ENCODE measurements around the gene CATSPER3. TPM values are rescaled to one million over a fixed set of nuclear protein-coding genes. Genes with fewer than 3 reads are reported as not detected.

The CATSPER3 gene
- total RNA-seq, 2 experiments from 2014 or later, result 0.45 to 0.53 TPM

DNA sequence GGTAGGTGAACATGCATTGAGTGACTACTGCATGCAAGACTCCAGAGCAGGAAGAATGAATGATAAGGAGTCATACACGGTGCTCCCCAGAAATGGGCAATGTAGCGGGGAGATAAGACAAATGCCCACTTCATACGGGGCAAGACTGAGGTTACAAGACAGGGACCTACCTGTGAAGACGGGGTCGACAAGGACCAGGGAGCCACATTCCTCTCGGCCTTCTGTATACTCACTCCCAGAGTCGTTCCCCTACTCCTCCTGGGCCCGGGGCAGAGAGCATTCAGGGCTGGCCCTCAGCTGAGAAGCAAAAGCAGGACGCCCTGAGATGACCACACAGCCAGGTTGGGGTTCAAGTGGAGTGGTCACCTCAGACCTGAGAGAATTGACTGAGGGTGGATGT, 39.6 kb downstream of the CATSPER3 start:
- no peak for DNase-seq
- H3K4me1 Mint-ChIP-seq (ENCODE audit: low read depth), result no peaks in the 10 kb centered on the region
- no peaks in the 10 kb centered on the region for H3K9me3 Mint-ChIP-seq
- H3K27me3 Mint-ChIP-seq, result no peaks in the 10 kb centered on the region
- no peak overlapping the region for H3K4me3 Mint-ChIP-seq
- no peak overlapping the region for H3K27ac Mint-ChIP-seq
- H3K36me3 Mint-ChIP-seq, result no peaks in the 10 kb centered on the region
- intact Hi-C loops (cut with micrococcal nuclease), result no loop called here
- ChIA-PET CTCF (no interaction called here), POLR2A (interaction anchor here (0.5 kb wide), 1 partner anchor 272 kb away, joined by 3 read pairs; no protein-coding TSS in a partner anchor)

DNA sequence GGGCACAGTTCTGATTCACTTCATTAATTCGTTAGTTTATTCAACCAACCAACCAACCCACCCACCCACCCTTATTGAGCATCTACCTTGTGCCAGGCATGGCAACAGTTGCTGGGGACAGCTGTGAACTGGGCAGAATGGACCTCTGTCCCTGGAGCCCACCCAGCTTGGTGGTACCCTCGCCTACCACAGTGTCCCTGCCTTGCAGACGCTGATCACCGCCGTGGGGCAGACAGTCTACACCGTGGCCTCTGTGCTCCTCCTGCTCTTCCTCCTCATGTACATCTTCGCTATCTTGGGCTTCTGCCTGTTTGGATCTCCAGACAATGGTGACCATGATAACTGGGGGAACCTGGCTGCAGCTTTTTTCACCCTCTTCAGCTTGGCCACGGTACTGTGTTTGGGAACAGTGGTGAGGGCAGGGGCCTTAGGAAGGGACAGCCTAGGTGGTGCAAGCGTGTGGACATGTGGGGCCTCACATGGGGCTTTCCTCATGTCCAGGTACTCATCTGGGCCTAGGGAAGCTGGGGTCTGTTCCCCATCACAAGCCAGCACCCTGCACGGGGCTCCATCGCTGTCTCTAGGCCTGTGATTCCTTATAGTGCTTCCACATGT, 40.1 kb downstream of the CATSPER3 start:
- Mint-ChIP-seq H3K4me3 (no peak overlapping the region), H3K36me3 (no peaks in the 10 kb centered on the region), H3K27me3 (no peaks in the 10 kb centered on the region), H3K4me1 (ENCODE audit: low read depth) (no peaks in the 10 kb centered on the region), H3K9me3 (no peaks in the 10 kb centered on the region), H3K27ac (no peak overlapping the region)
- no peak for DNase-seq
- ChIA-PET POLR2A (no interaction called here), CTCF (no interaction called here)
- intact Hi-C loops (cut with micrococcal nuclease), result no loop called here

DNA sequence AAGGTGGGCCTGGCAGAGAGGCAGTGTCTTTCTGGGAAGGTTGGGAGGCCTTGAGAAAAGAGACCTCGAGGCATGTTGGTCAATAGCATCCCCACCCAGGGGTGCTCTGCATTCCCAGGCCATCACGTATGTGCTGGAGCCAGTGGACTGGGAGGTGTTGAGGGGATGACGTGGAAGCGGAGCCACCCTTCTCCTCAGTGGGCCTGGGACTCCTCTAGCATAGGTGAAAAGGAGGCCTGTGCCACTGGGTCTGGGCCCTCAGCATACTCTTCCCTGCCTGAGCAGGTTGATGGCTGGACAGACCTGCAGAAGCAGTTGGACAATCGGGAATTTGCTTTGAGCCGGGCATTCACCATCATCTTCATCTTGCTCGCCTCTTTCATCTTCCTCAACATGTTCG, 40.8 kb downstream of the CATSPER3 start:
- Mint-ChIP-seq H3K36me3 (no peaks in the 10 kb centered on the region), H3K4me3 (no peak overlapping the region), H3K4me1 (ENCODE audit: low read depth) (no peaks in the 10 kb centered on the region), H3K9me3 (no peaks in the 10 kb centered on the region), H3K27me3 (no peaks in the 10 kb centered on the region), H3K27ac (no peak overlapping the region)
- ChIA-PET POLR2A (no interaction called here), CTCF (no interaction called here)
- intact Hi-C loops (cut with micrococcal nuclease), result no loop called here
- no peak for DNase-seq

DNA sequence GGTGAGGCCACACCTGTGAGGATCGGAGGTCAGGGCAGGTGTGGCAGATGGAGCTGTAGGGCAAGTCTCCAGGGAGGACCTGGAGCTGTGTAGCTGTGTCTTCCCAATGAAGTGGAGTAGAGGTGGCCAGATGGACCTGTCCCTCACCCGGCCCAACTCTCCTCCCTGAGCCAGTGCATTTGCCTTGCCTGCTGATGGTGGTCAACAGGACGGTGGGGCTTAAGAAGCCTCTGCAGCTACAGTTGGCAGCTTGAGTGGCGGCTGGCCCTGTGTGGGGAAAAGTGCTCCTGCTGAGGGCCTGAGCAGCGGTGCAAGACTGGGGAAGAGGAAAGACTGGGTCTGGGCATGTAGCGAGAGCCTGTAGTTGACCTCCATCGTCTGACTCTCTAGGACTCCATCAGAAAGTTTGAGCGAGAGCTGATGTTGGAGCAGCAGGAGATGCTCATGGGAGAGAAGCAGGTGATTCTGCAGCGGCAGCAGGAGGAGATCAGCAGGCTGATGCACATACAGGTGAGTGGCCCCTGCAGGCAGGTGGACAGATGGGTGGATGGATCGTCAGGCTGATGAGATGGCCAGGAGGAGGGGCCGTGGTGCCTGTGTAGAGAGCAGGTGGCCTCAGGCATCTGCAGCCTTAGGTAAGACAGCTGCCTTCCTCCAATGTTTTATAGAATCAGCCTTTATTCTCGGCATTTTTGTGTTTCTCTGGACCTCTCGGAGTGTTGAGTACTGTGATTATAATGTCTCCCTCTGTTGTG, 41.5 kb downstream of the CATSPER3 start:
- Mint-ChIP-seq H3K4me3 (no peak overlapping the region), H3K9me3 (no peaks in the 10 kb centered on the region), H3K27ac (no peak overlapping the region), H3K36me3 (no peaks in the 10 kb centered on the region), H3K27me3 (no peaks in the 10 kb centered on the region), H3K4me1 (ENCODE audit: low read depth) (no peaks in the 10 kb centered on the region)
- POLR2A ChIA-PET, result no interaction called here
- no peak for DNase-seq
- intact Hi-C loops (cut with micrococcal nuclease), result no loop called here
- CTCF ChIA-PET, result no interaction called here

- ChIA-PET CTCF (interaction anchor here (0.6 kb wide), 1 partner anchor 29 kb away, joined by 3 read pairs; no protein-coding TSS in a partner anchor), POLR2A (no interaction called here)
- Mint-ChIP-seq H3K9me3 (no peaks in the 10 kb centered on the region), H3K4me3 (no peak overlapping the region), H3K27ac (no peak overlapping the region), H3K27me3 (no peaks in the 10 kb centered on the region), H3K36me3 (no peaks in the 10 kb centered on the region), H3K4me1 (ENCODE audit: low read depth) (no peaks in the 10 kb centered on the region)
- intact Hi-C loops (cut with micrococcal nuclease), result no loop called here
- DNase-seq, result no peak
Observed at GRCh38 chr5:135009736-135010501, 42.2 kb downstream of the CATSPER3 start.

DNA sequence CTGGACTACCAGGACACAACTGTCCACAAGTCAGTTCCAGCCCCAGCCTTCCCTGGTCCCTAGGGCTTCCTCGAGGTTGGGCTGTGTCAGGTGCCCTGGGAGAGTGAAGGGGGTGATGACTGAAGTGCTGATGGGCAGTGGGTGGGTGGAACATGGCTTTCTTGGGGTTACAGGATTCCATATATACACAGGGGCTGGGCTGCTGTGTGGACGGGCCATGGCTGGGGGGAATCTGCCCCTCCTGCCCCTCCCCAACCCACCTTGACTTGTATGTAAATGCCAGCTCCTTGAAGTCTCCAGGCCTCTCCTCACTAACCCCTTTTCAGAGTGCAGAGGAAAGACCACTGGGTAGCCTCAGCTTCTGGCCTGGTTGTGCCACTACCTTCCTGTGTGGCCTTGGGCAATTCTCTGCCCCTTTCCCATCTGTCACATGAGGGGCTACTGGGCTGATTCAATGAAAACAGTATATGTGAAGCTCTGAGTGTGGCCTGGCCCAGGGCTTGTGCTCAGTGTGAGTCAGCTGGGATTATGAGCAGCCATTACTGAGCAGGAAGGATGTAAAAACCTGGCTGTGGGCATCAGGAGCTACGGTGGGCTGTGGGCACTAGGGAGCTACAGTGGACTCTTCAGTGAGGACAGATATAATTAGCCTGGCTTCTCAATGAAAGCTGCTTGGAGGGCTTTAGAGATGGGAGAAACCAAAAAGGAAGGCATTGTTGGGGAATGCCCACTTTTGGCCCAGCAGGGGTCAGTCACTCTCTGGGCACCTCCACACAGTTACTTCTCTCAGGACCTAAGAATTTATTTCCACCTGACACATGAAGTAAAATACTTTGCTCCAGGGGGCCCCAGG, 43.0 kb downstream of the CATSPER3 start:
- Mint-ChIP-seq H3K27me3 (no peaks in the 10 kb centered on the region), H3K4me1 (ENCODE audit: low read depth) (no peaks in the 10 kb centered on the region), H3K4me3 (no peak overlapping the region), H3K27ac (no peak overlapping the region), H3K36me3 (no peaks in the 10 kb centered on the region), H3K9me3 (no peaks in the 10 kb centered on the region)
- intact Hi-C loops (cut with micrococcal nuclease), result no loop called here
- POLR2A ChIA-PET, result no interaction called here
- DNase-seq, result no peak
- CTCF ChIA-PET, result interaction anchor here (0.6 kb wide), 1 partner anchor 28 kb away, joined by 3 read pairs; no protein-coding TSS in a partner anchor

DNA sequence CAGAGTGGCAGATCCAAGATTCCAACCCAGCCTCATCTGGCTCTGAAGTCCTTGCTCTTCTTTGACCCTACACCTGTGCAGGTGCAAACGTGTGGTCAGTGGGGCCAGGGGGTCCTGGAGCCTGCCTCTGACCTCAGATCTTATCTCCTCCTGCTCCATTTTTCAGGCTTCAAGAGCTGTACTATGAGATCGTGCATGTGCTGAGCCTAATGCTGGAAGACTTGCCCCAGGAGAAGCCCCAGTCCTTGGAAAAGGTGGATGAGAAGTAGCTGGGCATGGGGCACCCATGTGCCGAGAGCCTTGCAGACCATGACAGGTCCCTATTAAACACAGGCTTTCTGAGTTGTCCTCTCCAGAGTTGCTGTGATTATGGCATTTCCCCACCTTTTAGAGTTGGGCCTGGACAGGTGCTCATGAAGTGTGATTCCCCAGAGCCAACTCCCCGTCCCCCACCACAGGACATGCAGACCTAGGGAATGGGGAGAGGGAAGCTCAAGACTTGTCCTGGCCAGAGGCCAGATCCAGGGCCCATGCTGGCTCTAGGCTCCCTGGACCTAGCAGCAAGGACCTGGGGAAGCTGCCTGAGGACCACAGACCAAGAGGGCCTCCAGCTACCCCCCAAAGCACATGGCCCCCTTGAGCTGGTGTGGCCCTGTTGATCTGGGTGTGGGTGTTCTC, 43.8 kb downstream of the CATSPER3 start:
- intact Hi-C loops (cut with micrococcal nuclease), result no loop called here
- ChIA-PET POLR2A (no interaction called here), CTCF (no interaction called here)
- H3K4me3 Mint-ChIP-seq, result no peak overlapping the region
- no peak for DNase-seq
- H3K36me3 Mint-ChIP-seq, result no peaks in the 10 kb centered on the region
- no peak overlapping the region for H3K27ac Mint-ChIP-seq
- no peaks in the 10 kb centered on the region for H3K4me1 Mint-ChIP-seq (ENCODE audit: low read depth)
- no peaks in the 10 kb centered on the region for H3K27me3 Mint-ChIP-seq
- no peaks in the 10 kb centered on the region for H3K9me3 Mint-ChIP-seq

- CTCF ChIA-PET, result no interaction called here
- no peaks in the 10 kb centered on the region for H3K27me3 Mint-ChIP-seq
- no peaks in the 10 kb centered on the region for H3K9me3 Mint-ChIP-seq
- POLR2A ChIA-PET, result no interaction called here
- intact Hi-C loops (cut with micrococcal nuclease), result no loop called here
- H3K36me3 Mint-ChIP-seq, result no peaks in the 10 kb centered on the region
- H3K27ac Mint-ChIP-seq, result no peak overlapping the region
- DNase-seq, result no peak
- no peak overlapping the region for H3K4me3 Mint-ChIP-seq
- H3K4me1 Mint-ChIP-seq (ENCODE audit: low read depth), result no peaks in the 10 kb centered on the region
Observed at GRCh38 chr5:135012033-135012588, 44.4 kb downstream of the CATSPER3 start.

DNA sequence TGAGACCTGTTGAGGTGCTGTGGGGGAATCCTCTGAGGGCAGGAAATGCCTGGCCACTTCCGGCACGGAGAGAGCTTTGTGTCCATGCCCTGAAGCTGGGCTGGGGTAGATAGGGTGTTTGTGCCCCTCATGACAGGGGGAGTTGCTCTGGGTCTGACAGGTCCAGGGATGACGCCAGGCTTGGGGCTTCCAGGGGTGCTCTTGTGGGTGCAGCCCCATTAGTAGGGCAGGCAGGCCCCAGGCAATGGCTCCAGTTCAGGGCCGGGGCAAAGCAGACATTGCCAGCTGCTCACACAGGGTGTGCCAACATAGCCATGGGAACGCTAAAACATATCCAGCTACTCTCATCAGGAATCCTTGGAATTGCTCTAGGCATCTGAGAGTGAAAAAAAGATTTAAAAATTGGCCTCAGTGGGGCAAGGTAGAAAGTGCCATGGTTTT, 45.3 kb downstream of the CATSPER3 start:
- POLR2A ChIA-PET, result no interaction called here

DNA sequence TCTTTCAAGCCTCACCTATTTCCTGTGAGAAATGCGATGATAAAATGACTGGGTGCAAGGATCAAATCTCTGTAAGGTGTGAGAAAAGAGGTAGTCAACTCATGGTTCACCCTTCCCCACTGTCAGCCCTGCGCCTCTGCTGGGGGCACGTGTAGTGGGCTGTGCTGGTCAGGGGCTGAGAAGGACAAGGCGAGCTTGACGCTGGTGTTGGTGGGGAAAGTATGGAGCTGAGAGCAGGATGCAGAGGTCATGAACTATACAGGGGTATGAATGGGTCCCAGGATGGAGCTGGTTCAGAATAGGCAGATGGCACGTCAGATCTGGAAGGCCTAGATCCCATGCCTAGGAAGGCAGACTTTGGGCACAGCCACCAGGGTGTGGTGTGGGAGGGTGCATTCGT, 45.7 kb downstream of the CATSPER3 start:
- POLR2A ChIA-PET, result no interaction called here
- no peaks in the 10 kb centered on the region for H3K4me1 Mint-ChIP-seq (ENCODE audit: low read depth)

More for the DNA sequence above, 45.3 kb downstream of the CATSPER3 start:
- Mint-ChIP-seq H3K36me3 (no peaks in the 10 kb centered on the region), H3K4me3 (no peak overlapping the region), H3K27me3 (no peaks in the 10 kb centered on the region), H3K27ac (no peak overlapping the region), H3K9me3 (no peaks in the 10 kb centered on the region), H3K4me1 (ENCODE audit: low read depth) (no peaks in the 10 kb centered on the region)
- CTCF ChIA-PET, result no interaction called here
- DNase-seq, result no peak
- intact Hi-C loops (cut with micrococcal nuclease), result no loop called here

GRCh38 chr5:135013947-135014570, 46.4 kb downstream of the CATSPER3 start:
- Mint-ChIP-seq H3K27ac (no peak overlapping the region), H3K9me3 (no peaks in the 10 kb centered on the region), H3K4me1 (ENCODE audit: low read depth) (no peaks in the 10 kb centered on the region), H3K27me3 (no peaks in the 10 kb centered on the region), H3K4me3 (no peak overlapping the region), H3K36me3 (no peaks in the 10 kb centered on the region)
- intact Hi-C loops (cut with micrococcal nuclease), result no loop called here
- ChIA-PET CTCF (no interaction called here), POLR2A (no interaction called here)
- DNase-seq, result no peak

More for the DNA sequence above, 45.7 kb downstream of the CATSPER3 start:
- no peak for DNase-seq
- Mint-ChIP-seq H3K27ac (no peak overlapping the region), H3K36me3 (no peaks in the 10 kb centered on the region), H3K4me3 (no peak overlapping the region), H3K27me3 (no peaks in the 10 kb centered on the region), H3K9me3 (no peaks in the 10 kb centered on the region)
- intact Hi-C loops (cut with micrococcal nuclease), result no loop called here
- CTCF ChIA-PET, result no interaction called here

Data from activated CD4-positive, alpha-beta memory T cell treated with anti-CD3 and anti-CD28 coated beads for 36 hours (primary cell).